ENCODE data around the gene SLC66A2. TPM values are rescaled to one million over a fixed set of nuclear protein-coding genes. Genes with fewer than 3 reads are reported as not detected.

The SLC66A2 gene
- total RNA-seq, 6 experiments from 2014 or later: 61.6 to 140 (median 95.8) TPM

- no peak for TF ChIP-seq POLR2A (IDR thresholded peaks at IDR 0.05)
- Histone ChIP-seq H3K4me3 (no peak overlapping the region), H3K9me3 (no peaks in the 10 kb centered on the region), H3K36me3 (peaks cover 0 to 34% (median 8%) of the 10 kb centered on the region in 4 donors), H3K4me1 (no peaks in the 10 kb centered on the region), H3K27me3 (no peaks in the 10 kb centered on the region), H3K27ac (no peak overlapping the region)
- peak; percentile 39 to 67 (median 44) for ATAC-seq
- 70% methylated on average over 10 of the region's 20 CpGs for WGBS (ENCODE audit: insufficient coverage, low coverage, low lambda C conversion rate, missing lambda C conversion rate)
- DNase-seq: peak; percentile 34 to 62 (median 52)
- intact Hi-C loops (cut with DNase I): loop anchor here in 1 of 2 donors (10.0 kb wide), 1 partner anchor 122 kb away; the partner anchor contains the start of gene RBFA
Observed at GRCh38 chr18:79912409-79912991, 39.0 kb downstream of the SLC66A2 start.

GRCh38 chr18:79911344-79912270 lies 39.8 kb downstream of the SLC66A2 start:
- H3K27ac ChIP-seq: no peak overlapping the region
- no peaks in the 10 kb centered on the region for H3K9me3 ChIP-seq
- ATAC-seq: peak in 2 of 4 donors; percentile 6 to 10
- no peak for DNase-seq
- intact Hi-C loops (cut with DNase I): loop anchor here in 1 of 2 donors (10.0 kb wide), 1 partner anchor 123 kb away; the partner anchor contains the start of gene RBFA
- H3K27me3 ChIP-seq: no peaks in the 10 kb centered on the region
- H3K4me3 ChIP-seq: no peak overlapping the region
- no peak for TF ChIP-seq CTCF (IDR thresholded peaks at IDR 0.05)
- no peak for TF ChIP-seq POLR2A (IDR thresholded peaks at IDR 0.05)
- no peaks in the 10 kb centered on the region for H3K4me1 ChIP-seq
- 84% methylated on average over 16 of the region's 29 CpGs for WGBS (ENCODE audit: insufficient coverage, low coverage, low lambda C conversion rate, missing lambda C conversion rate)
- H3K36me3 ChIP-seq: peaks cover 0 to 29% (median 6%) of the 10 kb centered on the region in 4 donors

GRCh38 chr18:79910563-79911343 lies 40.7 kb downstream of the SLC66A2 start:
- ATAC-seq (peak in 1 of 4 donors; percentile 34), DNase-seq (peak in 1 of 3 donors; percentile 56)
- H3K27ac ChIP-seq: no peak overlapping the region
- peaks cover 0 to 24% (median 4%) of the 10 kb centered on the region in 4 donors for H3K36me3 ChIP-seq
- intact Hi-C loops (cut with DNase I): loop anchor here in 1 of 2 donors (10.0 kb wide), 1 partner anchor 124 kb away; the partner anchor contains the start of gene RBFA
- WGBS (ENCODE audit: insufficient coverage, low coverage, low lambda C conversion rate, missing lambda C conversion rate): 26% methylated on average over 7 of the region's 16 CpGs
- H3K27me3 ChIP-seq: no peaks in the 10 kb centered on the region
- no peaks in the 10 kb centered on the region for H3K4me1 ChIP-seq
- no peak overlapping the region for H3K4me3 ChIP-seq
- TF ChIP-seq POLR2A (IDR thresholded peaks at IDR 0.05): no peak
- no peak for TF ChIP-seq CTCF (IDR thresholded peaks at IDR 0.05)
- H3K9me3 ChIP-seq: no peaks in the 10 kb centered on the region

- intact Hi-C loops (cut with DNase I): no loop called here
- DNase-seq (no peak), ATAC-seq (no peak)
- H3K4me1 ChIP-seq: no peaks in the 10 kb centered on the region
- H3K9me3 ChIP-seq: no peaks in the 10 kb centered on the region
- WGBS (ENCODE audit: insufficient coverage, low coverage, low lambda C conversion rate, missing lambda C conversion rate): 94% methylated on average over 2 of the region's 2 CpGs
- no peaks in the 10 kb centered on the region for H3K27me3 ChIP-seq
- H3K4me3 ChIP-seq: no peak overlapping the region
- TF ChIP-seq CTCF (IDR thresholded peaks at IDR 0.05): no peak
- H3K27ac ChIP-seq: no peak overlapping the region
- peaks cover 0 to 27% (median 8%) of the 10 kb centered on the region in 4 donors for H3K36me3 ChIP-seq
Observed at GRCh38 chr18:79906706-79907105, 44.7 kb downstream of the SLC66A2 start.
